Measurements from ENCODE around the gene PPP1R9A. TPM values are rescaled to one million over a fixed set of nuclear protein-coding genes. Genes with fewer than 3 reads are reported as not detected.

Gene PPP1R9A
- total RNA-seq, 1 donor from 2014 or later: 57.2 TPM

- H3K4me3 Mint-ChIP-seq (ENCODE audit: low read depth): no peak overlapping the region
- no peaks in the 10 kb centered on the region for H3K27me3 Mint-ChIP-seq
- TF ChIP-seq, protein P1, sequence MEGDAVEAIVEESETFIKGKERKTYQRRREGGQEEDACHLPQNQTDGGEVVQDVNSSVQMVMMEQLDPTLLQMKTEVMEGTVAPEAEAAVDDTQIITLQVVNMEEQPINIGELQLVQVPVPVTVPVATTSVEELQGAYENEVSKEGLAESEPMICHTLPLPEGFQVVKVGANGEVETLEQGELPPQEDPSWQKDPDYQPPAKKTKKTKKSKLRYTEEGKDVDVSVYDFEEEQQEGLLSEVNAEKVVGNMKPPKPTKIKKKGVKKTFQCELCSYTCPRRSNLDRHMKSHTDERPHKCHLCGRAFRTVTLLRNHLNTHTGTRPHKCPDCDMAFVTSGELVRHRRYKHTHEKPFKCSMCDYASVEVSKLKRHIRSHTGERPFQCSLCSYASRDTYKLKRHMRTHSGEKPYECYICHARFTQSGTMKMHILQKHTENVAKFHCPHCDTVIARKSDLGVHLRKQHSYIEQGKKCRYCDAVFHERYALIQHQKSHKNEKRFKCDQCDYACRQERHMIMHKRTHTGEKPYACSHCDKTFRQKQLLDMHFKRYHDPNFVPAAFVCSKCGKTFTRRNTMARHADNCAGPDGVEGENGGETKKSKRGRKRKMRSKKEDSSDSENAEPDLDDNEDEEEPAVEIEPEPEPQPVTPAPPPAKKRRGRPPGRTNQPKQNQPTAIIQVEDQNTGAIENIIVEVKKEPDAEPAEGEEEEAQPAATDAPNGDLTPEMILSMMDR (IDR thresholded peaks at IDR 0.05; ENCODE audit: unreplicated experiment): no peak
- H3K4me1 Mint-ChIP-seq (ENCODE audit: low read depth): peaks cover 11% of the 10 kb centered on the region
- H3K36me3 Mint-ChIP-seq (ENCODE audit: insufficient read depth): no peaks in the 10 kb centered on the region
- DNase-seq (ENCODE audit: low spot score, unreplicated experiment): no peak
- H3K9me3 Mint-ChIP-seq (ENCODE audit: low read depth): no peaks in the 10 kb centered on the region
- no peak overlapping the region for H3K27ac Mint-ChIP-seq
These were observed 34.6 kb downstream of the PPP1R9A start for GRCh38 chr7:94941844-94942632.

DNA sequence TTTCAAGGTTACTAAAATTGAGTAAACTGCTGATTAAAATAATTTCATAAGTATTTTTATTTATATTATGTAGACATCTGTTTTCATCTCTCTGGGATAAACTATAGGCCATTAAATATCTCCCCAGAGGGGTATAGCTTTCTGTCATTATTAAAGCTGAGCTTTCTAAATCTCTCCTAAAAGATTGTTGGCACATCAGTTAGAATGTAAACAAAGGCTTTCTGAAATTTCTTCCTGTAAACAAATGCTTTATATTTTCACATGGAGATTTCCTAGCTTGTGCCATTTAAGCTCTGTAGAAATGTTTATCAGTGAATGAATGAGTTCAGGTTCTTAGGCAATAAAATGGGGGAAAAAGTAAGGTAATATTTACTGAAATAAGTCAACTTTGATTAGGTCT lies 35.7 kb downstream of the PPP1R9A start:
- Mint-ChIP-seq H3K9me3 (ENCODE audit: low read depth) (no peaks in the 10 kb centered on the region), H3K27ac (no peak overlapping the region), H3K36me3 (ENCODE audit: insufficient read depth) (no peaks in the 10 kb centered on the region)

DNA sequence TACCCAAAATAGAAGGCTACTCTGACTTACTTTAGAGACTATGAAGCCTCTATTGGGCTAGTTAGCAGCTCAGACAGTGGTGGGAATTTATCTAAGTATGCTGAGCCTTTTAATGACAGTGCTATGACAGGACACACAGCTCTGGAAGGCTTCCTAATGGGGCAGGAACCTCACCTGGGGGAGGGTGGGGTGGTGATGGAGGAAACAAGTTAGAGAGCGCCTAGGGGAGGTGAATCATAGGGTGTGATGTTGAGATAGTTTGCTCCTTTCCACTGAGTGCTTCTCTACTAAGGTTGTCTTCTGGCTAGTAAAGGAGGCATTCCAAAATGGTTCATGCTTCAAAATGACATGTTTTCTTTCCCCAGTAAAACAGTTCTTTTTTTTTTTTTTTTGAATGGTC lies 42.1 kb downstream of the PPP1R9A start:
- Mint-ChIP-seq H3K9me3 (ENCODE audit: low read depth) (peaks cover 14% of the 10 kb centered on the region), H3K27me3 (no peaks in the 10 kb centered on the region), H3K4me1 (ENCODE audit: low read depth) (peaks cover 2% of the 10 kb centered on the region), H3K36me3 (ENCODE audit: insufficient read depth) (peaks cover 11% of the 10 kb centered on the region), H3K4me3 (ENCODE audit: low read depth) (no peak overlapping the region), H3K27ac (peak overlapping the region; percentile 64)
- TF ChIP-seq, protein P1 (IDR thresholded peaks at IDR 0.05; ENCODE audit: unreplicated experiment): no peak
- no peak for DNase-seq (ENCODE audit: low spot score, unreplicated experiment)

More for the DNA sequence above, 35.7 kb downstream of the PPP1R9A start:
- DNase-seq (ENCODE audit: low spot score, unreplicated experiment): no peak
- Mint-ChIP-seq H3K4me1 (ENCODE audit: low read depth) (peaks cover 10% of the 10 kb centered on the region), H3K4me3 (ENCODE audit: low read depth) (no peak overlapping the region), H3K27me3 (no peaks in the 10 kb centered on the region)
- TF ChIP-seq, protein P1 (IDR thresholded peaks at IDR 0.05; ENCODE audit: unreplicated experiment): no peak

GRCh38 chr7:94955807-94956206 lies 48.4 kb downstream of the PPP1R9A start:
- peaks cover 14% of the 10 kb centered on the region for H3K9me3 Mint-ChIP-seq (ENCODE audit: low read depth)
- peaks cover 11% of the 10 kb centered on the region for H3K36me3 Mint-ChIP-seq (ENCODE audit: insufficient read depth)
- TF ChIP-seq, protein P1 (IDR thresholded peaks at IDR 0.05; ENCODE audit: unreplicated experiment): no peak
- peak overlapping the region; percentile 65 for H3K27ac Mint-ChIP-seq
- H3K27me3 Mint-ChIP-seq: no peaks in the 10 kb centered on the region
- DNase-seq (ENCODE audit: low spot score, unreplicated experiment): no peak
- peaks cover 21% of the 10 kb centered on the region for H3K4me1 Mint-ChIP-seq (ENCODE audit: low read depth)
- H3K4me3 Mint-ChIP-seq (ENCODE audit: low read depth): no peak overlapping the region

DNA sequence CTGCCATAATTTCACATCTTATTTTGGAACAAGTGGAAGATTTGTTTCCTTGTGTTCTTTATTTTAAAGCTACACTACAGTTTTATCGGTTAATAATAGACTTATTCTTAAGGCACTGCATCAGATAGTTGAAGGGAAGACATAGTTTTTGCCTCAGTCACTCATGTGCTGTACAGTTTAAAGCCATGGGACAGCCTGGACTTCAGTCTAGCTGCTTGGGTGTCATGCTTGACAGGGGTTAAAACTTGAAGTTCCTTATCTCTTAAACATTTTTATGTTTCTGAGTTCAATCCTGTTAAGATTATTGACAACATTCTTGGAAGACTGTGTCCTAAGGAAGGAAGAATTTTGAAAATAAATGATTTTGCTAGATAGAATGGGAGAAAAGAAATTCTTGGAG lies 49.7 kb downstream of the PPP1R9A start:
- Mint-ChIP-seq H3K27me3 (no peaks in the 10 kb centered on the region), H3K9me3 (ENCODE audit: low read depth) (peaks cover 14% of the 10 kb centered on the region), H3K27ac (no peak overlapping the region), H3K4me1 (ENCODE audit: low read depth) (peaks cover 21% of the 10 kb centered on the region), H3K36me3 (ENCODE audit: insufficient read depth) (peaks cover 9% of the 10 kb centered on the region), H3K4me3 (ENCODE audit: low read depth) (no peak overlapping the region)
- no peak for DNase-seq (ENCODE audit: low spot score, unreplicated experiment)
- TF ChIP-seq, protein P1 (IDR thresholded peaks at IDR 0.05; ENCODE audit: unreplicated experiment): no peak

Measured in progenitor cell of endocrine pancreas (in vitro differentiated cells).